GM18502 (cell line): Measurements from ENCODE around the gene MIB2.

Experiments
- ATAC-seq: cut with Tn5 transposase; IDR thresholded peaks from one replicate; pipeline ENCODE4 v1.9.1; 2021; ENCODE audit warnings: mild to moderate bottlenecking; ENCODE audit not compliant: unreplicated experiment, poor library complexity

MIB2 gene

GRCh38 chr1:1612104-1612400, 3.2 kb upstream of the MIB2 start:
- no peak for ATAC-seq

- ATAC-seq = no peak
These were observed 1.7 kb upstream of the MIB2 start for GRCh38 chr1:1613509-1614082.

- no peak for ATAC-seq
These were observed 921 bp upstream of the MIB2 start for GRCh38 chr1:1614204-1614953.

GRCh38 chr1:1614954-1615255, 395 bp upstream of the MIB2 start:
- ATAC-seq = no peak

GRCh38 chr1:1616045-1616790, 918 bp downstream of the MIB2 start:
- ATAC-seq = peak; percentile 29

GRCh38 chr1:1616838-1617237, 1.5 kb downstream of the MIB2 start:
- no peak for ATAC-seq

GRCh38 chr1:1617516-1617915, 2.2 kb downstream of the MIB2 start:
- ATAC-seq = no peak

GRCh38 chr1:1617925-1618324, 2.6 kb downstream of the MIB2 start:
- ATAC-seq = no peak

GRCh38 chr1:1618396-1619068, 3.2 kb downstream of the MIB2 start:
- ATAC-seq = no peak

GRCh38 chr1:1619917-1620361, 4.6 kb downstream of the MIB2 start:
- no peak for ATAC-seq

- no peak for ATAC-seq
These were observed 5.3 kb downstream of the MIB2 start for GRCh38 chr1:1620433-1621139.

- no peak for ATAC-seq
These were observed 6.1 kb downstream of the MIB2 start for GRCh38 chr1:1621173-1622009.

GRCh38 chr1:1622010-1622787, 6.9 kb downstream of the MIB2 start:
- no peak for ATAC-seq

- ATAC-seq = no peak
These were observed 7.4 kb downstream of the MIB2 start for GRCh38 chr1:1622788-1623094.

- ATAC-seq = no peak
These were observed 7.9 kb downstream of the MIB2 start for GRCh38 chr1:1623181-1623630.

GRCh38 chr1:1623631-1624442, 8.5 kb downstream of the MIB2 start:
- no peak for ATAC-seq

- ATAC-seq = no peak
These were observed 9.4 kb downstream of the MIB2 start for GRCh38 chr1:1624443-1625403.
